ENCODE data around the gene ACSS1.

The ACSS1 gene

GRCh38 chr20:25077610-25078169, 19.8 kb upstream of the ACSS1 start:
- DNase-seq: no peak

- DNase-seq: no peak
Measured at GRCh38 chr20:25076731-25077609, 19.0 kb upstream of the ACSS1 start.

GRCh38 chr20:25076201-25076600, 18.3 kb upstream of the ACSS1 start:
- DNase-seq: no peak

DNA sequence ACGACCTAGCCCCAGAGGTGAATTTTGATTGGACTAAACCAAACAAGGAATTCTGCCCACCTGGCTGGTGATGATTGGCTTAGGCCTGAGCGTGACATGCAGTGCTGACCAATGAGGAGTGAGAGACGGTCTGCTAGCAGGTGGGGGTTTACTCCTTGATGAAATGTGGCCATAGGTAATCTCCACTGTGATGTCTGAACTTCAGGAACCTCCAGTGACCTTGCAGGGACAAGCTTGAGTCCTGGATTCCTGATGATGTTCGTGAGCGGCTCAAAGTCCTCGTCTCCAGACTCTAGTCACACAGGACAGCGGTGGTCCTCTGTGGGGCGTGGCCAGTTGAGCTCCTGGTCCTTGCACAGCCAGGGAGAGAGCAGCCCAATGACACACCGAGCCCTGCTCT, 15.6 kb upstream of the ACSS1 start:
- no peak for DNase-seq

DNA sequence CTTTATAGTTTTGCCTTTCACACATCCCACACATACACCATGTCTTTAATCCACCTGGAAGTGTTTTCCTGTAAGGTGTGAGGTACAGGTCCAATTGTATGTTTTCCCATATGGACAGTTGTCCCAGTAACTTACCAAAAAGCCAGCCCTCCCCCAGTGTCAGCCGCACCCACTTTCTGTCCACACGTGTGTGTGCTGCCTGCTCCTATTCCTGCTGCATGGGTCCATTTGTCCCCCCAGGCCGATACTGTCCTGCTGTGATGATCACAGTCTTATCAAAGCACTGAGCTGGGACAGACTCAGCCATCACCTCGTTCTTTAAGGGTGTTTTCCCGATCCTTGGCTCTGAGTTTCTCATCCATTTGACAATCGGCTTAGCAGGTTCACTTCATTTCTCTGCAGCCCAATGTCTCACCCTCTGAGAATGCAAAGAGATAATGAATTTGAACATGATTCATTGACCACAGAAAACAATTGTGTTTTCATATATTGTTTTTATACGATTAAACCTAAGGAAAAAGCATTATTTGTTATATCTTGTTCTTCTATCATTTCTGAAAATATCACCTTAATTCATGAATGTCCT, 14.4 kb upstream of the ACSS1 start:
- DNase-seq: no peak

DNA sequence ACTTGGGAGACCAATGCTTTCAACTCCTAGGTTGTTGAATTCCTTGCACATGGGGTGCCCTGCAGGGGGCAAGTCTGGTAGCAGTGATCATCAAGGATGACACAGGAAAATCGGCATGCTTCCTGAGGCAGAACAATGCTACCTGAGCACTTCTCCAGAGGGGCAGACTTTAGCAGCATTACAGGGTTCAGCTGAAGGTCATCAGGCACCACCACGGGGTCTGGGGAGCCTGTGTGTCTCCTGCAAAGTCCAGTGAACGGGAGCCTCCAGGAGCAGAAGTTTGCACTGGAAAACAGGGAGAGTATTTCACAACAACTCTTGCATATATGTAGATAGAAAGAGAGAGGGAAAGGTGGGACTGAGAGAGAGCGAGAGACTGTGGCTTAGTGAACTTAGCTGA, 13.8 kb upstream of the ACSS1 start:
- no peak for DNase-seq

DNA sequence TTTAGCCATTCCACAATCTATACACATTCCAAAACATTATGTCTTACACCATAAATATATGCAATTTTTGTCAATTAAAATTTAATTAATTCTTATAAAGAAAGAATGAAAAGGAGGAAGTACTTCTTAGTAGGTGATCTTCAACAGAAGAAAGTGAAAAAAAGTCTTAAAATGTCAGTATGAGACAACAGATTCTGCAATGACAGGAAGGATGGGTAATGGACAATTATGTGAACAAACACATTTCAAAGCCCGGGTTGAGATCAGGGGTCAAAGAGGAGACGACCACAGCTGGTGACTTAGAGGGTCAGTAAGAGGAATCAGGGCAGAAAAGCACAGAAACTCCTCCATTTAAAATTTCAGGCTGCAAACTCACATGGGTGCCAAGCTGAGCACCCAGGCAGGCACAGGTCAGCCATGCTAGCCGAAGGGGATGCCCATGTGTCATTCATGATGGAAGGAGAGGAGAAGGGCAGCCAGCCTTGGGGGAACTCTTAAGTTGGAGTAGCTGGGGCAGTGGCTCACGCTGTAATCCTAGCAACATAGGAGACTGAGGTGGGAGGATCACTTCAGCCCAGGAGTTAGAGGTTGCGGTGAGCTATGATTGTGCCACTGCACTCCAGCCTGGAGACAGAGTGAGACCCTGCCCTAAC, 13.0 kb upstream of the ACSS1 start:
- no peak for DNase-seq

- no peak for DNase-seq
Measured at GRCh38 chr20:25067102-25067987, 9.4 kb upstream of the ACSS1 start.

- no peak for DNase-seq
Measured at GRCh38 chr20:25066386-25066785, 8.4 kb upstream of the ACSS1 start.

DNA sequence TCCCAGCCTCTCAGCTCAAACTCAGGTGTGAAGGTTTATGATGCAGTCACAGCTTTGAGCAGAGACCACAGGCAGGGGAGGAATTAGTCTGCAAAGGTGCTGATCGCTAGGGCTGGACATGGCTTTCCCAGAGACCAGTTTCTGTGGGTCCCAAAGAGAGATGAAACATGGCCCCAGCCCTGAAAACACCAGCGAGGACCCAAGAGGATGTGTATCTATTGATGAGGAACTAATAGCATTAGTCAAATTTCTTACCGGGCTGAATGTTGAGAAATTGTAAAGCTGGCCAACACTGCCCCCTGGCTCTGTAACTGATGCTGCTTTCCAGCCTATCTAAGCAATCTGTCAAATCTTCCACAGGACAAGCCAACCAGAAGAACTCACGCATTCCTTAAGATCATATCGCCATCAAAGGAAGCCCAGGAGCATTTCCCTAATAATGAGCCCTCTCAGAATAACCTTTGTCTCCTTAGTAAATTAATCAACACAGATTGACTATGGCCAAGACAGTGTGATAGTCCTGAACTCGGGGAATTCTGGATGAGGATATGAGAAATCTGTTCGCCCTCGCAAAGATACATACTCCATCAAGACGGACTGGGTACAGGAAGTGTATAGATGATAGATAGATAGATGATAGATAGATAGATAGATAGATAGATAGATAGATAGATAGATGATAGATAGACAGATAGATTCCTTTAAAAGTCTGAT, 7.8 kb upstream of the ACSS1 start:
- DNase-seq: peak; percentile 45

DNA sequence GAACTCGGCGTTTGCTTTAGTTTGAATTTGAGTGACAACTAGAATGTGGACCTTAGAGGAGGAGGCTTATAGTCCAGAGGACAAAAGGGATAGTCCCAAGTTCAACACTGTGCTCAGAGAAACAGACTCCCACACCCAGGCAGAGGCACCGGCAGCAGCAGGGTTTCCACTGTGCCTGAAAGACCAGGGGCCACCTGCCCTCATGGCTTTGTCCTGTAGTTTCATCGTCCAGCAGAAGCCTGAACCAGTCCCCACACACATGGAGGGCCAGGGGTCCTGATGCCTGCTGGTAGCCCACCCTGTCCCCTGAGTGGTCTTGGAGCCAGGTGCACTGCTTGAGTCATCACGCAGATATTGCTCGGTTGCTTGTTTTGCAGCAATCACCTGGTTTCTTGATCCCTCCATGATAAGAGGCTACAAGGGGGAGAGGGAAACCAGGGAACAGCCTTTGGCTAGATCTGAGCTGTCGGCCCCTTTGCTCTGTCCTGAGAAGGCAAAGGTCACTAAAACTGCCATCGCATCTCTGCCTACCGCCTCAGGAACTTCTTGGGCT, 7.2 kb upstream of the ACSS1 start:
- DNase-seq: no peak

GRCh38 chr20:25064561-25065071, 6.7 kb upstream of the ACSS1 start:
- no peak for DNase-seq

DNA sequence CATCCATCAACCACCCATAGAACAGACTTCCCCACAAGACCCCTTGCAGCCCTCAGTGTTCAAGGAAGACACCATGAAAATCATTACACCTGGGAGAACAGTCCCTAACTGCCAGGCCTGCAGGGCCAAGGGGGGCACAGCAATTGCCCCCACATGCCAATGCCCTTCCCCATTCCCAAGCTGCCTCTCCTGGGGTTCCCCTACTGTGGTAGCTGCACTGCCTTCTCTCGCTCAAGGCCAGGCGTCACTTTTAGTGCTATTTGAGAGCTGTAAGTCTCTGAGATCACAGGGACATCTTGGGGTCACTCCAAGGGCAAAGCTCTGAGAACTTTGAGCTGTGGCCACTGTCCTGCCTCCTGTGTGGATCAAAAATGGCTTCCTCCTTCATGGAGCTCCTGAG, 6.0 kb upstream of the ACSS1 start:
- DNase-seq: no peak

DNA sequence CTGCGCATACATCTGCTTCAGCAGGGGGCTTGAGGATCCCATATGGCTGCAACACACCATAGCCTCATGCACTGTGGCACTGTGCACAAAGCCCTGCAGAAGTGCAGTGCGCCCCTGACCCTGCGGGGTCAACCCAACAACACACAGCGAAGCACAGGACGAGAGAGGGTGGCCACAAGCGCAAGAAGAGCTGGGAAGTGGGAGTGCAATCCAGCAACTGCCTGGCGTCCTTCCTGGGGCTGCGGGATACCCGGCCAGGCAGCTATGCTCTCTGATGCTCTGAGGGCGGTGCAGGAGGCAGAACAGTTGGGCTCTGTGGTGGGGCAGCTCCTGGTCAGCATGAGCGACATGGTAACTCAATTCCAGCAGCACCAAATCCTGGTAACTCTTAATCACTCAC, 5.6 kb upstream of the ACSS1 start:
- DNase-seq: no peak

DNA sequence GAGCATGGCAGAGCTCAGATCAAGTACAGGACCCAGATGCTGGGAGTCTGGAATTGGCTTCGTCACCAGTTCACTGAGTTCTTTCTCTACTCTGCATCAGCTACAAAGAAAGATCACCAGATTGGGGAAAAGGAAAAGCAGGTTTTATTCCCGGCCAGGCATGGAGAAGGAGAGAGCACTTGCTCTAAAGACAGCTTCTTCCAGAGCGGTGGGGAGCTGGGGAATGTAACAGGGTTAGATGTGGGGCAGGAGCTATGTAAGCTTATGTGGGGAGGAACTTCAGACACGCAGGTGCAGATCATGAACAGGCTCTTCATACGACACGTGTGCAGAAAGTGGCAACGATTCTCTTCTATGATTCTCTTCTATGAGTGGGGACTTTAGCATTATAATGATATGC, 4.9 kb upstream of the ACSS1 start:
- no peak for DNase-seq

DNA sequence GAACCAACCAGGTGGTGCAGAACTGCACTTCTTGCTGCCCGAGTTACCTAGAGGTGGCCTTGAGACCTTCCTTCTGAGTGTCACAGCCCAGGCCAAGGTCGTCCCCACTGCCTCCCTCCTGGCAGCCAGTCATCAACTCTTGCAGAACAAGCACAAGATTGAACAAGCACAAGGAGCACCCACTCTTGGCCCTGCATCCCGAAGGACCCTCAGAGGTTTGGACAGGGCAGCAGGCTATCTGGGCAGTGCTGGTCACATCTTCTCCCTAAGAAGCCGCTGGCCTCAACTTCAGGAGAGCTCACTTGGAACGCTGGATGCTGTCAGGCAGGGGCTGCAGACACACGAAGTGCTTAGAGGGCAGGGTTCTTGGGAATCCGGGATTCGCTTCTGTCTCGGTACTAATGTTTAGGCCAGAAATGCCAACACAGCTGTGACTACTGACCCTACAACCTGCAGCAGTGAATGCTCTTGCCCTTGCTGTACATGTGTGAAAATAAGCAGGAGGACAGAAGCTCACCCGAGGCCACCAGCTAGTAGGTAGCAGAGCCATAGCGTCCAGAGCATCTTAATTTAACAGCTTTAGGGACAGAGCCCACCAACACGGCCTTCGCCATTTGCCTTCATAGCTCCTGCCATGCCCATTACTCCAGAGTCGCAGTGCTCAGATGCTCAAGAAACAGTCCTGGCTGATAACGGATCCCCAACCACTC, 4.0 kb upstream of the ACSS1 start:
- no peak for DNase-seq

DNA sequence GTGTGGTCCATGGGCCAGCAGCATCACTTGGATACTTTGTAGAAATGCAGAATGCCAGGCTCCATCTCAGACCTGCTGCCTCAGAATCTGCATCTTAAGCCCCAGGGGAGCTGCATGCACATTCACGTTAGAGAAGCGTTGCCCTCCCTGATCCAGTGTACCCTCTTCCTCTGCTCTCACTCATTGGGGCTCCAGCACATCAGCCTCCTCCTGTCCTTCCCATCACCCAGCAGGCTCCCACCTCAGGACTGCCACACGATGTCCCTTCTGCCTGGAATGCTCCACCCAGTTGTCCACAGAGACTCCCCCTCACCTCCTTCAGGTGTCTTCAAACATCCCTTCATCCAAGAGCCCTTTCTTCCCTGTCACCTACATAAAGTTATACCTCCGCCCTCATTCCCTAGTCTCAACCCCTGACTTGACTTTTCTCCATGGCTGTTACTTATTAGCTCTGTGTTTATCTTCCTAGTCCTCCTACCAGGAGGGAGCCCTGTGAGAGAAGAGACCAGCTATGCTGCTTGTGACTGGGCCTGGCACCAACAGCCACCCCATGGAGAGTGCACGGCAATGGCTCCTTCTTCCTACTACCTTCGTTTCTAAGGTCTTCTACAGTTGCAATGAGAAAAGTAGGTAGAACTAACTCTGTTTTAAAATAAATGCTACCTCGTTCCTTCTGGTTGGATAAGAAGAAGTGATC, 3.3 kb upstream of the ACSS1 start:
- no peak for DNase-seq

GRCh38 chr20:25059866-25060465, 2.0 kb upstream of the ACSS1 start:
- no peak for DNase-seq
